ENCODE results near the gene NELL1.

GRCh38 chr11:21179770-21180169 lies 510.4 kb downstream of the NELL1 start:
- no peak for TF ChIP-seq POLR2A (IDR thresholded peaks at IDR 0.05)
- no peak for TF ChIP-seq CTCF (IDR thresholded peaks at IDR 0.05 in 8 of 11, conservative IDR thresholded peaks at IDR 0.05 in 3 of 11)

Measured in spleen (tissue), 7 donors.